ENCODE results near the gene C5orf52. TPM values are rescaled to one million over a fixed set of nuclear protein-coding genes. Genes with fewer than 3 reads are reported as not detected.
A peak's percentile ranks its signal among the peaks of the same experiment; 100 is the strongest.
"Not testable (repeated sequence)": the region's sequence is repeated elsewhere in the genome, so short reads cannot be mapped to it uniquely, and the experiment has no call there.

The C5orf52 gene
- total RNA-seq, 8 experiments from 2014 or later: 0.56 to 1.2 TPM; not detected in 6

- peak in 3 of 8 experiments; percentile 61 to 69 (median 66) for ATAC-seq (replicated peaks in 6 of 8)
- H3K4me3 ChIP-seq: no peak overlapping the region
- no peaks in the 10 kb centered on the region for H3K4me1 ChIP-seq (replicated peaks in 1 of 2)
- in situ Hi-C loops (cut with MboI; ENCODE audit: low pct_unique_long_range_greater_than_20kb in 2 of 9, low sequenced_read_pairs in 9 of 9, unreplicated experiment in 9 of 9): loop anchor here in 3 of 9 experiments (25.0 kb wide), 2 partner anchors 227 to 377 kb away; a partner anchor contains a TSS
- WGBS, 10 experiments: 17 to 100% (median 86%) methylated on average over 1 to 3 of the region's 4 CpGs; no CpG with 5 or more reads in 1 of the 10 experiments
- H3K27ac ChIP-seq: no peak overlapping the region
Measured at GRCh38 chr5:157713830-157714595, 42.7 kb downstream of the C5orf52 start.

- in situ Hi-C loops (cut with MboI; ENCODE audit: low pct_unique_long_range_greater_than_20kb in 2 of 9, low sequenced_read_pairs in 9 of 9, unreplicated experiment in 9 of 9): loop anchor here in 3 of 9 experiments (25.0 kb wide), 2 partner anchors 227 to 377 kb away; a partner anchor contains a TSS
- Histone ChIP-seq H3K4me3 (no peak overlapping the region), H3K27ac (no peak overlapping the region), H3K4me1 (replicated peaks in 1 of 2) (no peaks in the 10 kb centered on the region)
- peak in 3 of 8 experiments; percentile 18 to 55 (median 43) for ATAC-seq (replicated peaks in 6 of 8)
Measured at GRCh38 chr5:157714596-157714864, 43.2 kb downstream of the C5orf52 start.

- H3K27ac ChIP-seq: no peak overlapping the region
- 0 to 57% (median 6%) methylated on average over 1 to 4 of the region's 4 CpGs; no CpG with 5 or more reads in 2 of the 10 experiments for WGBS, 10 experiments
- H3K4me1 ChIP-seq (replicated peaks in 1 of 2): no peaks in the 10 kb centered on the region
- ATAC-seq (replicated peaks in 6 of 8): peak; percentile 68 to 93 (median 82)
- H3K4me3 ChIP-seq: no peak overlapping the region
- in situ Hi-C loops (cut with MboI; ENCODE audit: low pct_unique_long_range_greater_than_20kb in 2 of 9, low sequenced_read_pairs in 9 of 9, unreplicated experiment in 9 of 9): loop anchor here in 3 of 9 experiments (25.0 kb wide), 2 partner anchors 231 to 381 kb away; a partner anchor contains a TSS
Measured at GRCh38 chr5:157718519-157718918, 47.2 kb downstream of the C5orf52 start.

- 44 to 90% (median 54%) methylated on average over 1 to 2 of the region's 2 CpGs; no CpG with 5 or more reads in 4 of the 10 experiments for WGBS, 10 experiments
- peak in 2 of 8 experiments; percentile 8 to 34 for ATAC-seq (replicated peaks in 6 of 8)
Measured at GRCh38 chr5:157719245-157719644, 47.9 kb downstream of the C5orf52 start.

GRCh38 chr5:157721159-157721558 lies 49.8 kb downstream of the C5orf52 start:
- Histone ChIP-seq H3K27ac (no peak overlapping the region), H3K4me1 (replicated peaks in 1 of 2) (no peaks in the 10 kb centered on the region), H3K4me3 (no peak overlapping the region)
- in situ Hi-C loops (cut with MboI; ENCODE audit: low pct_unique_long_range_greater_than_20kb in 2 of 9, low sequenced_read_pairs in 9 of 9, unreplicated experiment in 9 of 9): loop anchor here in 3 of 9 experiments (25.0 kb wide), 2 partner anchors 234 to 384 kb away; a partner anchor contains a TSS
- WGBS, 10 experiments: 20 to 87% (median 80%) methylated on average over 1 to 5 of the region's 6 CpGs; no CpG with 5 or more reads in 4 of the 10 experiments
- ATAC-seq (replicated peaks in 6 of 8): peak in 1 of 8 experiments; percentile 43

More at GRCh38 chr5:157719245-157719644, 47.9 kb downstream of the C5orf52 start:
- Histone ChIP-seq H3K4me1 (replicated peaks in 1 of 2) (no peaks in the 10 kb centered on the region), H3K4me3 (no peak overlapping the region), H3K27ac (no peak overlapping the region)
- in situ Hi-C loops (cut with MboI; ENCODE audit: low pct_unique_long_range_greater_than_20kb in 2 of 9, low sequenced_read_pairs in 9 of 9, unreplicated experiment in 9 of 9): loop anchor here in 3 of 9 experiments (25.0 kb wide), 2 partner anchors 232 to 382 kb away; a partner anchor contains a TSS

GRCh38 chr5:157722895-157723294 lies 51.6 kb downstream of the C5orf52 start:
- not testable (repeated sequence) for H3K4me3 ChIP-seq; H3K4me1 ChIP-seq (replicated peaks in 1 of 2); ATAC-seq (replicated peaks in 6 of 8); H3K27ac ChIP-seq
- 17% methylated on average over 1 of the region's 2 CpGs; no CpG with 5 or more reads in 9 of the 10 experiments for WGBS, 10 experiments
- in situ Hi-C loops (cut with MboI; ENCODE audit: low pct_unique_long_range_greater_than_20kb in 2 of 9, low sequenced_read_pairs in 9 of 9, unreplicated experiment in 9 of 9): loop anchor here in 3 of 9 experiments (25.0 kb wide), 2 partner anchors 236 to 386 kb away; a partner anchor contains a TSS

GRCh38 chr5:157726607-157727006 lies 55.3 kb downstream of the C5orf52 start:
- in situ Hi-C loops (cut with MboI; ENCODE audit: low pct_unique_long_range_greater_than_20kb in 2 of 9, low sequenced_read_pairs in 9 of 9, unreplicated experiment in 9 of 9): loop anchor here in 4 of 9 experiments (25.0 kb wide), 2 partner anchors 389 to 589 kb away; partner anchors contain the start of gene MED7 (in 1 of the 4)
- not testable (repeated sequence) for ATAC-seq (replicated peaks in 6 of 8); H3K4me3 ChIP-seq; H3K27ac ChIP-seq; H3K4me1 ChIP-seq (replicated peaks in 1 of 2)
- no CpG with 5 or more reads among the region's 2 CpGs for WGBS, 10 experiments

GRCh38 chr5:157727858-157728257 lies 56.5 kb downstream of the C5orf52 start:
- WGBS, 10 experiments: 80 to 100% (median 100%) methylated on average over 1 of the region's 1 CpG; no CpG with 5 or more reads in 7 of the 10 experiments
- in situ Hi-C loops (cut with MboI; ENCODE audit: low pct_unique_long_range_greater_than_20kb in 2 of 9, low sequenced_read_pairs in 9 of 9, unreplicated experiment in 9 of 9): loop anchor here in 4 of 9 experiments (25.0 kb wide), 2 partner anchors 391 to 591 kb away; partner anchors contain the start of gene MED7 (in 1 of the 4)
- H3K27ac ChIP-seq; ATAC-seq (replicated peaks in 6 of 8); H3K4me3 ChIP-seq; H3K4me1 ChIP-seq (replicated peaks in 1 of 2): not testable (repeated sequence)

Other genes with a start within 250 kb of the C5orf52 start
- gene NIPAL4, start 211.3 kb upstream of the C5orf52 start, total RNA-seq: 1 to 10 TPM in 3 of 8 experiments, under 1 TPM in 5; 0.16 to 5.9 (median 0.62) TPM
- gene ADAM19, start 95.8 kb upstream of the C5orf52 start, total RNA-seq: 10 to 100 TPM in 7 of 8 experiments, 1 to 10 TPM in 1; 7.8 to 38.9 (median 17.7) TPM
- under 1 TPM in 6 of 8 experiments, not detected in 2; 0.09 to 0.33 (median 0.21) TPM for gene SOX30, start 19.1 kb upstream of the C5orf52 start, total RNA-seq
- gene THG1L, start 59.9 kb downstream of the C5orf52 start, total RNA-seq: 10 to 100 TPM in 5 of 8 experiments, 1 to 10 TPM in 3; 8.1 to 27.8 (median 12.1) TPM
- gene LSM11, start 72.2 kb downstream of the C5orf52 start, total RNA-seq: 10 to 100 TPM in 4 of 8 experiments, 1 to 10 TPM in 4; 2.0 to 22.2 (median 11.4) TPM
- 10 to 100 TPM; 31.8 to 83.5 (median 53.8) TPM for gene CLINT1, start 187.6 kb downstream of the C5orf52 start, total RNA-seq

All from motor neuron (in vitro differentiated cells).